ENCODE measurements around the gene MUC4. TPM values are rescaled to one million over a fixed set of nuclear protein-coding genes. Genes with fewer than 3 reads are reported as not detected.
A peak's percentile ranks its signal among the peaks of the same experiment; 100 is the strongest.
"Not testable (repeated sequence)": the region's sequence is repeated elsewhere in the genome, so short reads cannot be mapped to it uniquely, and the experiment has no call there.

The MUC4 gene
- polyA plus RNA-seq, 1 donor = 1.2 TPM

DNA sequence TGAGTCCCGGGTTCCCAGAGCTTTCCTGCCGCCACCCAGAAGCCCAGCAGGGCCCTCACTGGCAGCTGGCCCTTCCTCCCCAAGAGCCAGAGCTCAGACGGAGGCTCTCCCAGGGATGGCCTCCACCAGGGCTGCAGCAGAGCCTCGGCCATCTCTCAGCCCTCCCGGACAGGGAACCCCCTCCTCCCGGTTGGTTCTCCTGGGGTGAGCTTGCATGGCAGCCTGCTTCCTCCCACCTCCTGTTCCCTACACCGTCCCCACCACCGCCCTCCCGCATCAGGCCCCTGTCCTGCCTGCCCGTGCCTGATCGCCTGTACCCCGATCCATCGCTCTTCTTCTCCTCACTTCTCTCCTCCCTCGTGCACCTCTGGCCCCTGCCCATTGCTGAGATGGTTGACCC is 24.1 kb upstream of the MUC4 start:
- no peak for DNase-seq

GRCh38 chr3:195834675-195835583 is 23.2 kb upstream of the MUC4 start:
- DNase-seq = no peak

- DNase-seq = no peak
These were observed 18.1 kb upstream of the MUC4 start for GRCh38 chr3:195829897-195830254.

GRCh38 chr3:195828762-195829161 is 17.0 kb upstream of the MUC4 start:
- DNase-seq = no peak

- DNase-seq = no peak
These were observed 14.4 kb upstream of the MUC4 start for GRCh38 chr3:195825857-195826804.

- DNase-seq = no peak
These were observed 13.5 kb upstream of the MUC4 start for GRCh38 chr3:195825191-195825588.

- DNase-seq = not testable (repeated sequence)
These were observed 12.9 kb upstream of the MUC4 start for GRCh38 chr3:195824425-195825190.

- no peak for DNase-seq
These were observed 12.3 kb upstream of the MUC4 start for GRCh38 chr3:195823999-195824398.

GRCh38 chr3:195823280-195823679 is 11.6 kb upstream of the MUC4 start:
- DNase-seq = no peak

DNA sequence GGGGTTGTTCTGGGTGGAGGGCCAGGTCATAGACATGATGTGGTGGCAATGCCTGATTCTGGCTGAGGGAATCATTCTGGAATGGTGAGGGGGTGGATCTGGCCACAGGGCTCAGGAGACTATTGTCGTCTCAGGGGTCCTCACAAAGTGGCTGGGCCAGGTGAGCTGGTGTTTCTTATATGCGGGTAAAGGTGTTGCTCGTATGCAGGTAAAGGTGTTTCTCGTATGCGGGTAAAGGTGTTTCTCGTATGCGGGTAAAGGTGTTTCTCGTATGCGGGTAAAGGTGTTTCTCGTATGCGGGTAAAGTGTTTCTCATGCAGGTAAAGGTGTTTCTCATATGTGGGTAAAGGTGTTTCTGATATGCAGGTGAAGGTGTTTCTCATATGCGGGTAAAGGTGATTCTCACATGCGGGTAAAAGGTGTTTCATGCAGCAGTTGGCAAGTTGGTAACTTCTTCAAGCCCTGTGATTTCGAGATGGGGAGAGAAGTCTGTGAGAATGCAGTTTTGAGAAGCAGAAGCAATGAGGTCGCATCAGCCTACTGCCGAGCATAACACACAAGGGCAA is 10.5 kb upstream of the MUC4 start:
- no peak for DNase-seq

DNA sequence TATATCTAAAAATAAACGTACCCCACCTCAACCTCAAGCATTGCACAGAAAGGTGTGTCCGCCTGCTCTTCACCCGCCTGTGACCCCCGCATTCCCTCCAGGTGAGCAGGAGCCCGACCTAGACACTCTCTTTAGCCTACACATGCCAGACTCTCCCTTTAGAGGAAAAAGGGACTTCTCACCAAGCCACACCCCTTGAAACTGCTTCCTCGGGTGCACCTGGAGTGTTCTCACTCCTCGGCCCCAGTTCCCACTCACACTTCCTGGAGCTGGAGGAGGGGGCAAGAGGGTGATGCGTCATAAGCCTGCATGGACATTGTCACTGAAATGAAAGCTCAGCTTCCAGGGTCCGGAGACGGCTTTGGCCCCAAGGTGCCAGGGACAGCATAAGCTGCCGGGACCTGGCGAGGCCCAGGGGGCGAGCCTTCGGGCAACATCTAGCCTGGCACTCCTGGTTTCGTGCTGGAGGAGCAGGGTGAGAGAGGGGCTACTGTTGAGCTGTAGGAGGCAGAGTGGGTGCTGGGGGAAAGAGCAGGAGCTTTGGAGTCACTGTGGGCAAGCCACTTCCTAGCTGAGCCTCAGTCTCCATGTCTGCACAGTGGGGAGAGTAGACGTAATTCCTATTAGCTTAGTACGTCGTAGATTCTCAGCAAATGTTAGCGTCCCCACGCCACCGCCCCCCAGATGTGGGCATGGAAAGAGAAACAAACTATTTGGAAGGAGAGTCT is 9.8 kb upstream of the MUC4 start:
- DNase-seq = no peak

GRCh38 chr3:195820901-195821300 is 9.2 kb upstream of the MUC4 start:
- DNase-seq = no peak

- no peak for DNase-seq
These were observed 8.5 kb upstream of the MUC4 start for GRCh38 chr3:195820186-195820585.

GRCh38 chr3:195818301-195818700 is 6.6 kb upstream of the MUC4 start:
- no peak for DNase-seq

DNA sequence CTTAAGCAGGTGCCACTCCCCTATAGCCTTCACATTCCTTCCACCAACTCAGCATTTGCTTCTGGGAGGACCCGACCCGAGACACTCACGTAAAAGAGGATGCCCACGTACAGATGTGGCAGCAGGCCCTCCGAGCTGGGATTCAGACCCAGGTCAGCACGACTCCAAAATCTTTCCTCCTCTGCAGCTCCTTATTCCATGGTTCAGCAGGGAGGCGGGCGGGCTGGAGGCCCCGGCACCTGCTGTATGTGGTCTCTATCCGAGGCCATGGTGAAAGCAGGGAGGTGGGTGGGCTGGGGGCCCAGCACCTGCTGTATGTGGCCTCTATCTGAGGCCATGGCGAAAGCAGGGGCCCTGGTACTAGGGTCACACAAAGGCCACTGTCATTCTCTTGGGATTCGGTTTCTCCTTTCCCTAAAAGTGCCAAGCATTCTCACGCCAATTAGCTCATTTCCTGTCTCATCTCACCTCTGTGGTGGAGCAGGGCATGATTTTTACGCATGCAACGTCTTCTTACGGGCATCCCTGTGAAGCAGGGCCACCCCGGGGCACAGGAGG is 5.9 kb upstream of the MUC4 start:
- DNase-seq = no peak

- not testable (repeated sequence) for DNase-seq
These were observed 4.7 kb upstream of the MUC4 start for GRCh38 chr3:195816276-195816913.

DNA sequence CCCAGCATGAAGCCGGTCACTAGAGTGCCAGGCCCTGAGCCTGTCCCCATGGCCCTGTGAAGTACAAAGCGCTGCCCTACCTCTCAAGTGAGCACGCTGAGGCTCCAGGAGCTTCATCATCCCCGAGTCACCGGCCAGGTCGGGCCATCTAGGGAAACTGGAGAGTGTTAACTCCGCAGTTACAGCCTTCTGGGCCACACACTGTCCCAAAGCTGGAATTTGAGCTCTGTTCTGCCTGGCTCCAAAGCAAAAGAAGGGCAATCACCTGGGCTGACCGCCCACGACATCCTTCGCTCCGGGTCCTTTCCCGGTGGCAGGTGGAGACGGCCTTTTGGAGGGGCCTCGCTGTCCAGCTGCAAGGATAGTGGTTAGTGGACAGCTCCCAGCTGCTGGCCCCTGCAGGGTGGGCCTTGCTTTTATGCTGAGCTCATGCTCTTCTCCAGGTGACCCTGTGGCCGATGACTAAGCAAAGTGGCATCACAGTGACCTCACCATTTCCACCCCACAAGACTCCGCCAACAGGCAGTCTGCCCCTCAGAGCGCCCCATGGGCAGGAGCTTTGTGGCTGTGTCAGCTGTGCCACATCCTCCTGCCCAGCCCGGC is 3.5 kb upstream of the MUC4 start:
- DNase-seq = peak; percentile 30

DNA sequence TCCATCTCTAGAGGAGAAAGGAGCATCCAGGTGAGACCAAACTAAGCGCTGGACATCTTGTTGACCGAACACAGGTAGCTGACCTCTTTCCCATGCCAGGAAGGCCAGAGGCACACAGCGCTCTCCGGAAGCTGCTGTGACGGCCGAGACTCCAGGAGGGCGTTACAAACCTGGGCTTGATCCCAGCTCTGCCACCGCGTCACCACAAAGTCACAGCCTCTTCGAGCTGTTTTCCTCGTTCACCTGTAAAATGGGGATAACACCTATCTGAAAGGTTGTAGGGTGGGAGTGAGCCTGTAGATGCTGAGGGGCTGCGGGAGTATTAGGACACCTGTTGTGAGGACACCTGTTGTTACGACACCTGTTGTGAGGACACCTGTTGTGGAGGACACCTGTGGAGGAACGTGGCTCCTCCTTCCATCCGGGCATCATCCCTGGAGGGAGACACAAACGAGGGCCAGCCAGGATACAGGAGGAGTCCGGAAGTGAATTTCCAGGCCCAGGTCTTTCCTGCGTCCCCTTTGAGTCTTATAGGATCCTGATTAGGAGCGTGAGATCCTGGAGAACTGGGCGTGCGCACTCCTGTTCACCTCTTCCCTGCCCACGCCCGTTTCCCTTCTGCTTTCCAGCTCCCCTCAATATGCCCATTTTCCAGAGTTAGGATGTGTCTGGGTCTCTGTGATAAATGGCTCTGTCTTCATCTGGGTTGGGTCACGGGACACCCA is 2.3 kb upstream of the MUC4 start:
- no peak for DNase-seq

GRCh38 chr3:195812366-195812765 is 637 bp upstream of the MUC4 start:
- DNase-seq = no peak
